GM20000 (cell line): ENCODE results near the gene FBXO28.

Source experiments
- DNase-seq: peaks from one replicate; pipeline ENCODE4 v3.0.0; 2012; ENCODE audit warnings: low spot score
- CTCF ChIP-seq: IDR thresholded peaks from 2 replicates; pipeline ENCODE4 v1.5.1; 2012; ENCODE audit warnings: mild to moderate bottlenecking, control low read depth; ENCODE audit errors: extremely low read depth, missing control alignments

The FBXO28 gene

GRCh38 chr1:224113918-224114786 lies at the start of gene FBXO28:
FBXO28 (plus strand) TSS chr1:224114111; CDS start chr1:224114130, 19 bp downstream.
- TF ChIP-seq CTCF = no peak
- peak; percentile 95 for DNase-seq

GRCh38 chr1:224064150-224064549 lies 49.8 kb upstream of the FBXO28 start:
- no peak for TF ChIP-seq CTCF
- no peak for DNase-seq

- TF ChIP-seq CTCF = no peak
- DNase-seq = no peak
Observed at GRCh38 chr1:224065455-224065854, 48.5 kb upstream of the FBXO28 start.

- no peak for TF ChIP-seq CTCF
Observed at GRCh38 chr1:224067207-224067606, 46.7 kb upstream of the FBXO28 start.

GRCh38 chr1:224067621-224068457 lies 46.1 kb upstream of the FBXO28 start:
- no peak for DNase-seq
- TF ChIP-seq CTCF = no peak

More at GRCh38 chr1:224067207-224067606, 46.7 kb upstream of the FBXO28 start:
- DNase-seq = no peak

GRCh38 chr1:224068458-224069072 lies 45.3 kb upstream of the FBXO28 start:
- TF ChIP-seq CTCF = no peak
- no peak for DNase-seq

- no peak for DNase-seq
- no peak for TF ChIP-seq CTCF
Observed at GRCh38 chr1:224069138-224069537, 44.8 kb upstream of the FBXO28 start.
